K562 (cell line): ENCODE data around the gene CST4. TPM values are rescaled to one million over a fixed set of nuclear protein-coding genes. Genes with fewer than 3 reads are reported as not detected.

Experiments
- ATAC-seq: fragments of 200-7000 bp; cut with Tn5 transposase; 3 replicates; pipeline ENCODE4 v1.9.1; 2020; ENCODE audit warnings: moderate library complexity
- BruUV-seq: library from RNA; stranded (reverse); fragments of 400-500 nt; replicated peaks from 2 replicates; lab custom pipeline; 2021; lab: Mats Ljungman, UMichigan
- CTCF ChIA-PET: fragments of 300-600 bp; formaldehyde crosslinking; extraction: SDS; loops from one replicate; lab custom pipeline; 2021; ENCODE audit warnings: low intra/inter-chr PET ratio; lab: Yijun Ruan, JAX
- POLR2A ChIA-PET: fragments of 300-600, 350-650 bp; sonication (Branson Sonifier 250); formaldehyde crosslinking; extraction: SDS; loops from one replicate; lab custom pipeline; 2021; ENCODE audit warnings: antibody characterized with exemption, inconsistent platforms; lab: Yijun Ruan, JAX
- DNase-seq, 4 experiments: peaks; one replicate each; pipeline versions ENCODE4 v3.0.0 to v3.0.0-alpha.2; 2011 to 2018; ENCODE audit warnings: low spot score in 3 of 4, mixed read lengths in 3 of 4; ENCODE audit errors: extremely low read depth in 1 of 4
- FAIRE-seq: peaks from 2 replicates; lab custom pipeline; 2011; peaks lifted over from hg19 to GRCh38; lab: Jason Lieb, UNC
- H2AFZ ChIP-seq: 2 replicates; pipeline ENCODE4 v1.6.0; 2011; ENCODE audit warnings: low read depth, low read length, control low read depth, inconsistent platforms
- H3K27ac ChIP-seq: fragments of 200-600 bp; 3 replicates; pipeline ENCODE4 v1.8.0; 2011; ENCODE audit warnings: low read depth, mild to moderate bottlenecking, control low read depth, inconsistent platforms, low read length, moderate library complexity, mixed read lengths; ENCODE audit errors: extremely low read depth
- H3K27me3 ChIP-seq, 2 experiments: fragments of 300-600 bp in 1 of 2; 2 replicates in 1 of 2; 3 replicates in 1 of 2; pipeline versions ENCODE4 v1.6.0 to v1.8.0; 2011; ENCODE audit warnings: inconsistent platforms in 2 of 2, low read length in 2 of 2, mild to moderate bottlenecking in 1 of 2, mixed read lengths in 1 of 2, moderate library complexity in 1 of 2; ENCODE audit not compliant: control insufficient read depth in 2 of 2, insufficient read depth in 2 of 2
- H3K36me3 ChIP-seq: fragments of 300-600 bp; 3 replicates; pipeline ENCODE4 v1.8.0; 2011; ENCODE audit warnings: mild to moderate bottlenecking, low read length, inconsistent platforms; ENCODE audit not compliant: control insufficient read depth, insufficient read depth
- H3K4me1 ChIP-seq, 2 experiments: fragments of 200-600 bp in 1 of 2; replicated peaks in 1 of 2; 2 replicates in 1 of 2; 3 replicates in 1 of 2; pipeline versions ENCODE4 v1.5.1 to v1.8.0; 2011; ENCODE audit warnings: inconsistent platforms in 2 of 2, low read length in 2 of 2, mild to moderate bottlenecking in 1 of 2, mixed read lengths in 1 of 2, moderate library complexity in 1 of 2; ENCODE audit not compliant: control insufficient read depth in 2 of 2, insufficient read depth in 2 of 2
- H3K4me2 ChIP-seq: 2 replicates; pipeline ENCODE4 v1.6.1; 2011; ENCODE audit warnings: low read length, control low read depth, inconsistent platforms, mixed read lengths; ENCODE audit not compliant: insufficient read depth
- H3K4me3 ChIP-seq: fragments of 200-600 bp; sonication (generic), shearing (Covaris generic); 2 replicates; pipeline ENCODE4 v1.5.1; 2016; ENCODE audit warnings: control low read depth, inconsistent platforms
- H3K79me2 ChIP-seq: fragments of 200-600 bp; 3 replicates; pipeline ENCODE4 v1.8.0; 2011; ENCODE audit warnings: low read length, inconsistent platforms; ENCODE audit not compliant: control insufficient read depth, insufficient read depth
- H3K9ac ChIP-seq, 2 experiments: 2 replicates each; pipeline versions ENCODE4 v1.6.0 to v1.6.1; 2011; ENCODE audit warnings: low read depth in 2 of 2, low read length in 2 of 2, control low read depth in 1 of 2, inconsistent platforms in 1 of 2, mild to moderate bottlenecking in 1 of 2, mixed read lengths in 1 of 2; ENCODE audit not compliant: insufficient read depth in 1 of 2
- H3K9me1 ChIP-seq: one replicate; pipeline ENCODE4 v1.6.0; 2011; ENCODE audit warnings: inconsistent platforms, mild to moderate bottlenecking, low read length, moderate library complexity; ENCODE audit not compliant: control insufficient read depth, insufficient read depth
- H3K9me3 ChIP-seq: replicated peaks from 2 replicates; pipeline ENCODE4 v1.5.1; 2011; ENCODE audit warnings: low read depth, low read length, inconsistent platforms; ENCODE audit not compliant: control insufficient read depth, insufficient read depth
- H4K20me1 ChIP-seq: replicated peaks from 2 replicates; pipeline ENCODE4 v1.6.1; 2011; ENCODE audit warnings: low read length, inconsistent platforms, mixed read lengths; ENCODE audit not compliant: control insufficient read depth, insufficient read depth
- ARNT ChIP-seq, 2 experiments: fragments of 450-650 bp; IDR thresholded peaks; 2 replicates each; pipeline ENCODE4 v1.6.1; 2016; ENCODE audit warnings: mild to moderate bottlenecking in 1 of 2
- BACH1 ChIP-seq: fragments of 200-800 bp; sonication (Bioruptor generic); IDR thresholded peaks from 2 replicates; pipeline ENCODE4 v1.6.1; 2016; ENCODE audit warnings: missing genetic modification characterization, missing compliant biosample characterization
- BRF1 ChIP-seq: IDR thresholded peaks from 3 replicates; pipeline ENCODE4 v1.6.1; 2011; ENCODE audit warnings: borderline replicate concordance, mild to moderate bottlenecking; ENCODE audit not compliant: insufficient read length; ENCODE audit errors: extremely low read depth
- CBX1 ChIP-seq: sonication (generic); IDR thresholded peaks from 2 replicates; pipeline ENCODE4 v1.6.1; 2016; ENCODE audit warnings: antibody characterized with exemption, low read depth, mild to moderate bottlenecking
- CBX5 ChIP-seq: IDR thresholded peaks from 2 replicates; pipeline ENCODE4 v1.6.1; 2014; ENCODE audit warnings: low read depth, borderline replicate concordance
- CC2D1A ChIP-seq: fragments of 450-650 bp; IDR thresholded peaks from 2 replicates; pipeline ENCODE4 v1.6.1; 2017; ENCODE audit warnings: mild to moderate bottlenecking
- CEBPG ChIP-seq, 3 experiments: fragments of 200-800 bp in 1 of 3; sonication (Bioruptor generic) in 1 of 3; sonication (generic) in 1 of 3; formaldehyde crosslinking in 1 of 3; IDR thresholded peaks in 2 of 3; conservative IDR thresholded peaks in 1 of 3; 2 replicates each; pipeline versions ENCODE4 v1.6.1 to v1.8.0; 2016 to 2022; ENCODE audit warnings: missing compliant biosample characterization in 2 of 3, missing genetic modification characterization in 2 of 3, mild to moderate bottlenecking in 1 of 3, missing genetic modification reagents in 1 of 3
- ETV6 ChIP-seq, 3 experiments: fragments of 150-350 bp in 1 of 3; sonication (generic) in 1 of 3; formaldehyde crosslinking in 1 of 3; IDR thresholded peaks; 2 replicates each; pipeline versions ENCODE4 v1.6.1 to v1.8.0; 2014 to 2022; ENCODE audit warnings: borderline replicate concordance in 2 of 3, low read depth in 2 of 3, antibody characterized with exemption in 1 of 3, low read length in 1 of 3, mild to moderate bottlenecking in 1 of 3, missing genetic modification reagents in 1 of 3
- GABPB1 ChIP-seq: sonication (generic); formaldehyde crosslinking; IDR thresholded peaks from 2 replicates; pipeline ENCODE4 v1.8.0; 2022; ENCODE audit warnings: mild to moderate bottlenecking, missing genetic modification reagents
- GATAD2B ChIP-seq: fragments of 450-650 bp; IDR thresholded peaks from 2 replicates; pipeline ENCODE4 v1.6.1; 2017; ENCODE audit warnings: mild to moderate bottlenecking, borderline replicate concordance
- NCOR1 ChIP-seq: fragments of 450-650 bp; IDR thresholded peaks from 2 replicates; pipeline ENCODE4 v1.6.1; 2016; ENCODE audit warnings: mild to moderate bottlenecking, moderate library complexity
- SRF ChIP-seq, 2 experiments: fragments of 250-450, 450-650 bp in 1 of 2; sonication (Bioruptor Pico) in 1 of 2; sonication (generic) in 1 of 2; formaldehyde crosslinking; IDR thresholded peaks; 2 replicates each; pipeline versions ENCODE4 v1.5.0 to v1.5.1; 2020 to 2022; ENCODE audit warnings: mild to moderate bottlenecking in 1 of 2, missing genetic modification reagents in 1 of 2
- TAF7 ChIP-seq: fragments of 450-650 bp; IDR thresholded peaks from 2 replicates; pipeline ENCODE4 v1.6.1; 2016; ENCODE audit warnings: missing genetic modification characterization, missing compliant biosample characterization
- ZNF232 ChIP-seq: sonication (generic); formaldehyde crosslinking; IDR thresholded peaks from 2 replicates; pipeline ENCODE4 v1.8.0; 2022; ENCODE audit warnings: mild to moderate bottlenecking, missing genetic modification reagents
- ZNF354B ChIP-seq: fragments of 250-450 bp; sonication (Bioruptor Pico); IDR thresholded peaks from 2 replicates; pipeline ENCODE4 v1.4.0; 2020
- ZNF830 ChIP-seq: fragments of 250-450 bp; sonication (Bioruptor Pico); IDR thresholded peaks from 2 replicates; pipeline ENCODE4 v1.5.0; 2021; ENCODE audit warnings: mild to moderate bottlenecking
- WGBS: fragments of 100-300 bp; shearing (Covaris generic); methylation state at CpG from one replicate; pipeline ENCODE4 v1.1.6; 2016; ENCODE audit warnings: low coverage, mixed read lengths; ENCODE audit not compliant: insufficient coverage; ENCODE audit errors: missing lambda C conversion rate; 5-methylcytosine and 5-hydroxymethylcytosine counted together
- in situ Hi-C: fragments of 300-500 bp; cut with MboI; formaldehyde crosslinking; loops from 4 replicates; pipeline ENCODE4 v1.15.0; 2018; ENCODE audit warnings: inconsistent platforms, mixed read lengths
- intact Hi-C: fragments of 100-400 bp; cut with micrococcal nuclease; formaldehyde crosslinking; loops from 2 replicates; pipeline ENCODE4 v1.14.2; 2022
- polyA plus RNA-seq, 8 experiments: library from polyadenylated mRNA; depleted of rRNA in 4 of 8; stranded (reverse) in 5 of 8; unstranded in 3 of 8; fragments of >200 nt; fragmentation: Nextera tagmentation in 2 of 8; fragmentation: Illumina TruSeq in 1 of 8; extraction: Ambion mirVana in 2 of 8; extraction: Trizol in 1 of 8; gene quantifications; 2 replicates each; pipeline versions ENCODE4 v1.2.1 to v1.2.3, GENCODE V29; 2011 to 2014; ENCODE audit warnings: inconsistent platforms in 1 of 8, missing spikeins in 1 of 8
- total RNA-seq, 7 experiments: library from RNA; depleted of rRNA in 6 of 7; stranded (reverse); fragments of >200 nt in 6 of 7; fragmentation: Illumina TruSeq in 2 of 7; extraction: Trizol in 2 of 7; gene quantifications; 2 replicates each; pipeline versions ENCODE4 v1.2.1 to v1.2.3, GENCODE V29; 2011 to 2021; ENCODE audit warnings: low replicate concordance in 1 of 7
- TF ChIP-seq, protein P1 (sequence below), 2 experiments: fragments of 450-650 bp in 1 of 2; IDR thresholded peaks; 2 replicates each; pipeline ENCODE4 v1.6.1; 2011 to 2017; ENCODE audit warnings: low read depth in 2 of 2, antibody characterized with exemption in 1 of 2, borderline replicate concordance in 1 of 2, low read length in 1 of 2, mild to moderate bottlenecking in 1 of 2, mixed read lengths in 1 of 2; ENCODE audit not compliant: control insufficient read depth in 1 of 2
- TF ChIP-seq, protein P2 (sequence below): fragments of 250-450 bp; sonication (Bioruptor Pico); IDR thresholded peaks from 2 replicates; pipeline ENCODE4 v1.4.0; 2020

CST4 gene
- total and polyA plus RNA-seq, 9 of the 15 experiments (the other 6 are each of a cell fraction or from before 2014, with no cell fraction given) = not detected

DNA sequence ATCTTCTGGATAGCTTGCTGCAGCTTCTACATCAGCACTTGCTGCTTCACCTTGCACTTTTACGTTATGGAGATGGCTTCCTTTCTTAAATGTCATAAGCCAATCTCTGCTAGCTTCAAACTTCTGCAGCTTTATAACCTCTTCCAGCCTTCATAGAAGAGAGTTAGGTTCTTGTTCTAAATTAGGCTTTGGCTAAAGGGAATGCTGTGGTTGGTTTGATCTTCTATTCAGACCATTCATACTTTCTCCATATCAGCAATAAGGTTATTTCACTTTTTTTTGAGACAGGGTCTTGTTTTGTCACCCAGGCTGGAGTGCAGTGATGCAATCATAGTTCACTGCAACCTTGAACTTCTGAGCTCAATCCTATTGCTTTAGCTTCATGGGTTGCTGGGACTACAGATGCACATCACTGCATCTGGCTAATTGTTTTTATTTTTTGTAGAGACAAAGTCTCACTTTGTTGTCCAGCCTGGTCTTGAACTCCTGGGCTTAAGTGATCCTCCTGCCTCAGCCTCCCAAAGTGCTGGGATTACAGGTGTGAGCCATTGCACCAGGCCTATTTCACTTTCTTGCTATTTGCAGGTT, 38.9 kb downstream of the CST4 start:
- CTCF ChIA-PET = no interaction called here
- TF ChIP-seq ETV6 (IDR thresholded peaks at IDR 0.05; ENCODE audit: borderline replicate concordance in 1 of 2, low read depth in 2 of 2, low read length in 1 of 2) (no peak), ETV6 (CRISPR knock-in tag; IDR thresholded peaks at IDR 0.05; ENCODE audit: borderline replicate concordance) (no peak), NCOR1 (no peak), ZNF830 (no peak), GATAD2B (no peak), CBX1 (no peak), SRF (CRISPR knock-in tag; IDR thresholded peaks at IDR 0.05) (no peak), TAF7 (no peak), CC2D1A (no peak), CEBPG (CRISPR knock-in tag; IDR thresholded peaks at IDR 0.05) (no peak), CEBPG (tag; conservative IDR thresholded peaks at IDR 0.05 in 1 of 2, IDR thresholded peaks at IDR 0.05 in 1 of 2) (no peak), CBX5 (no peak), GABPB1 (CRISPR knock-in tag) (no peak), ARNT (IDR thresholded peaks at IDR 0.05) (no peak), BACH1 (no peak), ZNF354B (CRISPR knock-in tag) (no peak), BRF1 (no peak), ZNF232 (no peak)
- TF ChIP-seq, protein P1, sequence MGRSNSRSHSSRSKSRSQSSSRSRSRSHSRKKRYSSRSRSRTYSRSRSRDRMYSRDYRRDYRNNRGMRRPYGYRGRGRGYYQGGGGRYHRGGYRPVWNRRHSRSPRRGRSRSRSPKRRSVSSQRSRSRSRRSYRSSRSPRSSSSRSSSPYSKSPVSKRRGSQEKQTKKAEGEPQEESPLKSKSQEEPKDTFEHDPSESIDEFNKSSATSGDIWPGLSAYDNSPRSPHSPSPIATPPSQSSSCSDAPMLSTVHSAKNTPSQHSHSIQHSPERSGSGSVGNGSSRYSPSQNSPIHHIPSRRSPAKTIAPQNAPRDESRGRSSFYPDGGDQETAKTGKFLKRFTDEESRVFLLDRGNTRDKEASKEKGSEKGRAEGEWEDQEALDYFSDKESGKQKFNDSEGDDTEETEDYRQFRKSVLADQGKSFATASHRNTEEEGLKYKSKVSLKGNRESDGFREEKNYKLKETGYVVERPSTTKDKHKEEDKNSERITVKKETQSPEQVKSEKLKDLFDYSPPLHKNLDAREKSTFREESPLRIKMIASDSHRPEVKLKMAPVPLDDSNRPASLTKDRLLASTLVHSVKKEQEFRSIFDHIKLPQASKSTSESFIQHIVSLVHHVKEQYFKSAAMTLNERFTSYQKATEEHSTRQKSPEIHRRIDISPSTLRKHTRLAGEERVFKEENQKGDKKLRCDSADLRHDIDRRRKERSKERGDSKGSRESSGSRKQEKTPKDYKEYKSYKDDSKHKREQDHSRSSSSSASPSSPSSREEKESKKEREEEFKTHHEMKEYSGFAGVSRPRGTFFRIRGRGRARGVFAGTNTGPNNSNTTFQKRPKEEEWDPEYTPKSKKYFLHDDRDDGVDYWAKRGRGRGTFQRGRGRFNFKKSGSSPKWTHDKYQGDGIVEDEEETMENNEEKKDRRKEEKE (IDR thresholded peaks at IDR 0.05; ENCODE audit: borderline replicate concordance in 1 of 2, control insufficient read depth in 1 of 2, low read depth in 2 of 2, low read length in 1 of 2) = no peak
- TF ChIP-seq, protein P2, sequence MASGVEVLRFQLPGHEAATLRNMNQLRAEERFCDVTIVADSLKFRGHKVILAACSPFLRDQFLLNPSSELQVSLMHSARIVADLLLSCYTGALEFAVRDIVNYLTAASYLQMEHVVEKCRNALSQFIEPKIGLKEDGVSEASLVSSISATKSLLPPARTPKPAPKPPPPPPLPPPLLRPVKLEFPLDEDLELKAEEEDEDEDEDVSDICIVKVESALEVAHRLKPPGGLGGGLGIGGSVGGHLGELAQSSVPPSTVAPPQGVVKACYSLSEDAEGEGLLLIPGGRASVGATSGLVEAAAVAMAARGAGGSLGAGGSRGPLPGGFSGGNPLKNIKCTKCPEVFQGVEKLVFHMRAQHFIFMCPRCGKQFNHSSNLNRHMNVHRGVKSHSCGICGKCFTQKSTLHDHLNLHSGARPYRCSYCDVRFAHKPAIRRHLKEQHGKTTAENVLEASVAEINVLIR (CRISPR knock-in tag) = no peak

More for the DNA sequence above, 38.9 kb downstream of the CST4 start:
- Histone ChIP-seq H3K9ac (no peak overlapping the region), H3K27ac (no peak overlapping the region), H3K9me3 (no peaks in the 10 kb centered on the region), H3K79me2 (no peaks in the 10 kb centered on the region), H3K4me1 (no peaks in the 10 kb centered on the region), H4K20me1 (no peaks in the 10 kb centered on the region), H3K27me3 (no peaks in the 10 kb centered on the region), H3K9me1 (no peaks in the 10 kb centered on the region), H2AFZ (no peak overlapping the region), H3K4me2 (no peak overlapping the region), H3K36me3 (no peaks in the 10 kb centered on the region), H3K4me3 (no peak overlapping the region)
- FAIRE-seq (no peak), DNase-seq (no peak), ATAC-seq (no peak)
- no TSS peak for BruUV-seq
- POLR2A ChIA-PET = interaction anchor here (0.6 to 1.5 kb wide), 2 partner anchors 9 to 11 kb away, joined by 3 to 4 read pairs; no protein-coding TSS in a partner anchor
- WGBS = 0% methylated on average over 1 of the region's 1 CpG
- intact Hi-C loops = no loop called here
- in situ Hi-C loops = no loop called here
